Measurements from ENCODE around the gene TULP1.
A peak's percentile ranks its signal among the peaks of the same experiment; 100 is the strongest.
"Not testable (repeated sequence)": the region's sequence is repeated elsewhere in the genome, so short reads cannot be mapped to it uniquely, and the experiment has no call there.

Gene TULP1

GRCh38 chr6:35543459-35544193, 30.9 kb upstream of the TULP1 start:
- Mint-ChIP-seq H3K27me3 (ENCODE audit: low read depth, poor library complexity) (peaks cover 10% of the 10 kb centered on the region), H3K4me1 (peaks cover 35% of the 10 kb centered on the region), H3K36me3 (ENCODE audit: low read depth) (peaks cover 18% of the 10 kb centered on the region), H3K27ac (no peak overlapping the region), H3K4me3 (no peak overlapping the region), H3K9me3 (peaks cover 36% of the 10 kb centered on the region)
- DNase-seq: no peak
- TF ChIP-seq CTCF (IDR thresholded peaks at IDR 0.05): no peak

GRCh38 chr6:35541836-35542235, 29.1 kb upstream of the TULP1 start:
- no peak for TF ChIP-seq CTCF (IDR thresholded peaks at IDR 0.05)
- Mint-ChIP-seq H3K27ac (no peak overlapping the region), H3K9me3 (peaks cover 36% of the 10 kb centered on the region), H3K27me3 (ENCODE audit: low read depth, poor library complexity) (peaks cover 10% of the 10 kb centered on the region), H3K4me1 (peaks cover 27% of the 10 kb centered on the region), H3K36me3 (ENCODE audit: low read depth) (peaks cover 18% of the 10 kb centered on the region), H3K4me3 (no peak overlapping the region)
- no peak for DNase-seq

- TF ChIP-seq CTCF (IDR thresholded peaks at IDR 0.05): no peak
- Mint-ChIP-seq H3K4me1 (peaks cover 24% of the 10 kb centered on the region), H3K9me3 (peaks cover 30% of the 10 kb centered on the region), H3K4me3 (no peak overlapping the region), H3K36me3 (ENCODE audit: low read depth) (peaks cover 3% of the 10 kb centered on the region), H3K27ac (no peak overlapping the region), H3K27me3 (ENCODE audit: low read depth, poor library complexity) (peaks cover 4% of the 10 kb centered on the region)
- no peak for DNase-seq
Observed at GRCh38 chr6:35539223-35539622, 26.5 kb upstream of the TULP1 start.

GRCh38 chr6:35535847-35536246, 23.2 kb upstream of the TULP1 start:
- not testable (repeated sequence) for H3K4me3 Mint-ChIP-seq; H3K36me3 Mint-ChIP-seq (ENCODE audit: low read depth); DNase-seq; H3K27ac Mint-ChIP-seq; H3K27me3 Mint-ChIP-seq (ENCODE audit: low read depth, poor library complexity)
- peaks cover 22% of the 10 kb centered on the region for H3K4me1 Mint-ChIP-seq
- H3K9me3 Mint-ChIP-seq: peaks cover 11% of the 10 kb centered on the region

- Mint-ChIP-seq H3K4me3 (peak overlapping the region; percentile 31), H3K9me3 (no peaks in the 10 kb centered on the region)
- no peak for DNase-seq
Observed at GRCh38 chr6:35534407-35535170, 21.9 kb upstream of the TULP1 start.

More at GRCh38 chr6:35534407-35535170, 21.9 kb upstream of the TULP1 start:
- Mint-ChIP-seq H3K27me3 (ENCODE audit: low read depth, poor library complexity) (peaks cover 10% of the 10 kb centered on the region), H3K27ac (no peak overlapping the region), H3K4me1 (peaks cover 22% of the 10 kb centered on the region), H3K36me3 (ENCODE audit: low read depth) (no peaks in the 10 kb centered on the region)
- no peak for TF ChIP-seq CTCF (IDR thresholded peaks at IDR 0.05)
